Mucosa of rectum (tissue), 2 donors: ENCODE results near the gene HIPK4.
"Not testable (repeated sequence)": the region's sequence is repeated elsewhere in the genome, so short reads cannot be mapped to it uniquely, and the experiment has no call there.

Experiments used
- H3K27ac ChIP-seq, 2 donors: one replicate each; pipeline ENCODE4 v1.7.0; 2013; ENCODE audit warnings: inconsistent platforms in 2 of 2, low read depth in 2 of 2, low read length in 2 of 2
- H3K27me3 ChIP-seq, 2 donors: one replicate each; pipeline ENCODE4 v1.7.0; 2013; ENCODE audit warnings: low read length in 2 of 2; ENCODE audit not compliant: control insufficient read depth in 2 of 2, insufficient read depth in 2 of 2
- H3K36me3 ChIP-seq, 2 donors: one replicate each; pipeline ENCODE4 v1.7.0; 2013; ENCODE audit warnings: low read length in 2 of 2; ENCODE audit not compliant: control insufficient read depth in 2 of 2, insufficient read depth in 2 of 2
- H3K4me1 ChIP-seq, 2 donors: one replicate each; pipeline ENCODE4 v1.7.0; 2013; ENCODE audit warnings: low read length in 2 of 2, mild to moderate bottlenecking in 1 of 2; ENCODE audit not compliant: control insufficient read depth in 2 of 2, insufficient read depth in 2 of 2
- H3K4me3 ChIP-seq, 2 donors: one replicate each; pipeline ENCODE4 v1.7.0; 2013; ENCODE audit warnings: low read length in 2 of 2
- H3K9ac ChIP-seq, 2 donors: one replicate each; pipeline ENCODE4 v1.7.0; 2013; ENCODE audit warnings: low read length in 2 of 2, low read depth in 1 of 2, mild to moderate bottlenecking in 1 of 2
- H3K9me3 ChIP-seq, 2 donors: one replicate each; pipeline ENCODE4 v1.7.0; 2013; ENCODE audit warnings: low read length in 2 of 2; ENCODE audit not compliant: control insufficient read depth in 2 of 2
- donor health status: healthy.
- donor health status: Normal muscosa, but diverticular disease.

Gene HIPK4

GRCh38 chr19:40390084-40390742 is at the start of gene HIPK4:
TSS of gene HIPK4 (minus strand) at chr19:40390181. CDS start at chr19:40389902, 279 bp downstream.
- Histone ChIP-seq H3K27me3 (no peaks in the 10 kb centered on the region), H3K9ac (no peak within 1 kb of the TSS), H3K27ac (no peak within 1 kb of the TSS), H3K4me3 (no peak within 1 kb of the TSS), H3K4me1 (peaks cover 0 to 4% of the 10 kb centered on the region in 2 donors), H3K36me3 (no peaks in the 10 kb centered on the region), H3K9me3 (no peaks in the 10 kb centered on the region)

GRCh38 chr19:40438284-40438683 is 48.3 kb upstream of the HIPK4 start:
- Histone ChIP-seq H3K27ac (no peak overlapping the region), H3K27me3 (no peaks in the 10 kb centered on the region), H3K9ac (no peak overlapping the region), H3K9me3 (no peaks in the 10 kb centered on the region), H3K36me3 (peaks cover 17 to 18% of the 10 kb centered on the region in 2 donors), H3K4me3 (no peak overlapping the region), H3K4me1 (peaks cover 13 to 22% of the 10 kb centered on the region in 2 donors)

DNA sequence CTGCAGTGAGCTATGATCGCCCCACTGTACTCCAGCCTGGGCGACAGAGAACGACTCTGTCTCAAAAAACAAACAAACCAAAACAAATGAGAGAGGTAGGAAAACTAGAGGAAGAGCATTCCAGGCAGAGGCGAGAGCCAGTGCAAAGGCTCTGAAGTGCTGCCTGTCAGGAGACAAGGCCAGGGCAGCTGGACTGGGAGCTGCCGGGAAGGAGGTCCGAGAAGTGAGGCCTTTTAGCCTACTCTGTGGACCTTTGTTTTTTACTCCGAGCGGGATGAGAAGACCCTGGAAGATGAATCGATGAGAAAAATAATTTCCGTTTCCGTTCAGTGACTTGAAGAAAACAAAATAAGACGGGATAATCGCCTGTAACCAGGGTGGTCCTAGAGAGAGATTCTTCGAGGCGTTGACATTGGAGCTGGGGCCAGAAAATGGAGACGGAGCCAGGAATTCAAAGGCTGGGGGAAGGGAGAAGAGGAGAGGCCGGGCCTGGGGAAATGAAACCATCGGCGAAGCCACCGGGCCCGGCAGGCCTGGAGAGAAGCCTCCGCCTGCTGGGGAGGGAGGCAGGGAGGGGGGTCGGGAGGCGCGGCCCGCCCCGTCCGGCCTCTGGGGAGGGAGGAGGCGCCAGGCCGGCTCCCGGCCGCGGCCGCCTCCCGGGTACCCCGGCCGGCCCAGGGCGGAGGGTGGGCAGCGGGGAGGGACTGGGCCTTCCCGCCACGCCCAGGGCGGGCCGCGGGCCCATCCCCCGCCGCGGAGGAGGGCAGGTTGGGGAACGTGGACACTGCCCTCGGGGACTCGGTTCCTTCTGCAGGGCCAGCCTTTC is 43.6 kb upstream of the HIPK4 start:
- H3K9me3 ChIP-seq: no peaks in the 10 kb centered on the region
- H3K36me3 ChIP-seq: no peaks in the 10 kb centered on the region
- H3K9ac ChIP-seq: peak overlapping the region; percentile 97 to 98
- peak overlapping the region; percentile 98 for H3K27ac ChIP-seq
- H3K27me3 ChIP-seq: no peaks in the 10 kb centered on the region
- H3K4me3 ChIP-seq: peak overlapping the region; percentile 71 to 85
- peaks cover 3 to 15% of the 10 kb centered on the region in 2 donors for H3K4me1 ChIP-seq

GRCh38 chr19:40432760-40433159 is 42.8 kb upstream of the HIPK4 start:
- peak overlapping the region; percentile 98 for H3K27ac ChIP-seq

GRCh38 chr19:40431698-40432097 is 41.7 kb upstream of the HIPK4 start:
- Histone ChIP-seq H3K4me1 (peaks cover 3 to 15% of the 10 kb centered on the region in 2 donors), H3K9me3 (no peaks in the 10 kb centered on the region), H3K36me3 (no peaks in the 10 kb centered on the region), H3K4me3 (no peak overlapping the region), H3K27ac (no peak overlapping the region), H3K27me3 (no peaks in the 10 kb centered on the region), H3K9ac (no peak overlapping the region)

More at GRCh38 chr19:40432760-40433159, 42.8 kb upstream of the HIPK4 start:
- H3K9ac ChIP-seq: peak overlapping the region; percentile 97 to 98
- peaks cover 3 to 15% of the 10 kb centered on the region in 2 donors for H3K4me1 ChIP-seq
- H3K4me3 ChIP-seq: peak overlapping the region; percentile 71 to 85
- not testable (repeated sequence) for H3K27me3 ChIP-seq, H3K9me3 ChIP-seq, H3K36me3 ChIP-seq

DNA sequence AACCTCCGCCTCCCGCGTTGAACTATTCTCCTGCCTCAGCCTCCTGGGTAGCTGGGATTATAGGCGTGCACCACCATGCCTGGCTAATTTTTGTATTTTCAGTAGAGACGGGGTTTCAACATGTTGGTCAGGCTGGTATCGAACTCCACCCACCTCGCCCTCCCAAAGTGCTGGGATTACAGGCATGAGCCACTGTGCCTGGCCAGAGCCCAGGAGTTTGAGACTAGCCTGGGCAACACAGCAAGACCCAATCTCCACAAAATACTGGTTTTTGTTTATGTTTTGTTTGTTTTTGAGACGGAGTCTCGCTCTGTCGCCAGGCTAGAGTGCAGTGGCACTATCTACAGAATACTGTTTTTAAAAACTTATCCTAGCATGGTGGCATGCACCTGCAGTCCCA is 40.3 kb upstream of the HIPK4 start:
- H3K4me3 ChIP-seq, H3K9me3 ChIP-seq, H3K9ac ChIP-seq, H3K36me3 ChIP-seq, H3K27ac ChIP-seq, H3K27me3 ChIP-seq: not testable (repeated sequence)
- peaks cover 8 to 18% of the 10 kb centered on the region in 2 donors for H3K4me1 ChIP-seq

DNA sequence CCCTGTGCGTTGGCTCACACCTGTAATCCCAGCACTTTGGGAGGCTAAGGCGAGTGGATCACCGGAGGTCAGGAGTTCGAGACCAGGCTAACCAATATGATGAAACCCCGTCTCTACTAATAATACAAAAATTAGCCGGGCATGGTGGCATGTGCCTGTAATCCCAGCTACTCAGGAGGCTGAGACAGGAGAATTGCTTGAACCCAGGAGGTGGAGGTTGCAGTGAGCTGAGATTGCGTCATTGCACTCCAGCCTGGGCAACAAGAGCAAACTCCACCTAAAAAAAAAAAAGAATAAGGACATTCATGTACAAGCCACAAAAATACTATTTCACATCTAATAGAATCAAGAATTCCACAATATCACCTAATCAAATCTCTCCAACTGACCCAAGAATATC is 38.2 kb upstream of the HIPK4 start:
- peaks cover 13 to 15% of the 10 kb centered on the region in 2 donors for H3K4me1 ChIP-seq
- not testable (repeated sequence) for H3K27me3 ChIP-seq, H3K9ac ChIP-seq, H3K36me3 ChIP-seq, H3K9me3 ChIP-seq, H3K27ac ChIP-seq, H3K4me3 ChIP-seq

DNA sequence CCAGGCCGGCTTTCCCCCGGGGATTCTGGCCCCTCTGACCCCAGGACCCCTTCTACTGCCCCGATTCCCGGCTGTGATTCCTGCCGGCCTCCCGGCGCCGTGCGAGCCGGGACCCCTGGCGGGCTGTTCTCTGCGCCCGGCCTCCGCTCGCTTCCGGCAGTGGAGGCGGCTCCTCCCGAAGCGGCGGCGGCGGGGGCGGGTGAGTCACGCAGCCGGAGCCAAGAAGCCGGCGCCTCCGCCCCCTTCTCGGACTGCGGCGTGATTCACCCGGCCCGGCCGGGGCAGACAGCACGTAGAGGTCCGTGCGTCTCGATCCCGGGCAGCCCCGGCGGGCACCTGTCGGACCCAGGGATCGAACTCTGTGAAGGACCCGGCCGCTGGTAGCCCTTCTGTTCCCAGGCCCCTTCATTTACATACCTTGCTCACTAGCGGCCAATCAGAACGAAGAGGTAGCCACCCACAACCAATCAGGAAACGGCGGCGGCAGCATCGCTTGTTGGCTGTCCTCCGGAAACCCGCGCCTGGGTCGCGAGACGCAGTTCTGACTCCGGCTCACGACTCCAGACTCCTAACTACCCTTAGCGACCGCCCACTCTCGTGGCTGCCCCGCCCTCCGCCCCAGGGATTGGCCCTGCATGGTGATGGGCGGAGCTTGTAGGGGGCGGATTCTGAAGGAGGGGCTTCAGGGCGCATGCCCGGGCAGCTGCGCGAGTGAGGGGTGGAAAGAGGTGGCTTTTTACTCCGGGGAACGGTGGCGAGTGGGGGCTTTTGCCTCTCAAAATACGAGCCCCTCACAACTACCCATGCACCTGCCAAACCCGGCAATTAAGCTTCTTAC is 35.7 kb upstream of the HIPK4 start, which contains the start of gene SERTAD1:
Gene SERTAD1 (minus strand): TSS at position 543 of the 838 bp plus-strand sequence. CDS start 2,446 bp downstream, outside the sequence.
- Histone ChIP-seq H3K4me1 (peaks cover 15 to 22% of the 10 kb centered on the region in 2 donors), H3K36me3 (peaks cover 8 to 12% of the 10 kb centered on the region in 2 donors), H3K27ac (peak within 1 kb of the TSS; percentile 95 to 98), H3K27me3 (no peaks in the 10 kb centered on the region), H3K9me3 (no peaks in the 10 kb centered on the region), H3K4me3 (peak within 1 kb of the TSS; percentile 79 to 95), H3K9ac (peak within 1 kb of the TSS; percentile 79 to 88)

DNA sequence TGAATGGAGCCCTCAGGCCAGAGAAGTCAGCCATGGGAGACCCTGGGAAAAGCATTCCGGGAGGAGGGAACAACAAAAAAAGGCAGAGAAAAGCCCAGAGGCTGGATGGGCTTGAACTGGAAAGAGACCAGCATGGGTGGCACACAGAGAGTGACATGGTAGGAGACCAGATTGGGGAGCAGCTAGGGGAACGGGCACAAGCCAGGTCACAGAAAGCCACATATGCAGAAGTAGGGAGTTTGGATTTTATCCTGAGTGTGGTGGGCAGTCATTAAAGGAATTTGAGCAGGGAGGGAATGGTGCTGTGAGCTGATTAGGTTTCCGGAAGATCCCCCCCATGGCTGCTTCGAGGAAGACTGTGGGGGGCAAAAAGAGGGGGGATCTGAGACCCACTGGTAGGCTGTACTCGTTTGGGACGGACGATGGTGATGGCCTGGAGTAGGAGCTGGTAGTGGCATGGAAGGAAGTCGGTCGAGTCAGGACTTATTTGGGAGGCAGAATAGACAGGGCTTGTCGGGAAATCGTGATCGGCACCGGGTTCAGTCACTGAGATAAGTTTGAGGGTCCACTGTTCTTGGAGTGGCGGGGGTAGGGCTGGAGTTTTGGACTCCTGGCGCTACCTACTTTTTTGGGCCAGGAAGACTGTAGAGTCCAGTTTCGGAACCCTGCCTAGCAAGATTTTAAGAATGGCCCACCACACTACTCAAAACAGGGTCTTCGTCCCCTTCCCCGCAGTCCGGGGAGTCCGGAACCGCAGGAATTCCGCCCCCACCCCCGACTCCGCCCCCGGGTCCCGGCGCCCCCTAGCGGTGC is 34.9 kb upstream of the HIPK4 start:
- Histone ChIP-seq H3K9ac (peak overlapping the region; percentile 79 to 88), H3K9me3 (no peaks in the 10 kb centered on the region), H3K4me3 (peak overlapping the region; percentile 65 to 95), H3K27ac (peak overlapping the region; percentile 95 to 98), H3K4me1 (peaks cover 15 to 22% of the 10 kb centered on the region in 2 donors), H3K27me3 (no peaks in the 10 kb centered on the region), H3K36me3 (peaks cover 8 to 12% of the 10 kb centered on the region in 2 donors)
